Measurements from ENCODE around the gene FBXO22.

- TF ChIP-seq POLR2A (IDR thresholded peaks at IDR 0.05) (no peak), CTCF (IDR thresholded peaks at IDR 0.05) (no peak)
These were observed 39.6 kb downstream of the FBXO22 start for GRCh38 chr15:75943246-75943645.

Data from tibial nerve (tissue), 3 donors.